NCI-H1105 treated with DMSO at 0.1 percent for 48 hours (cell line): Measurements from ENCODE around the gene AAGAB.

Source experiments
- DNase-seq: peaks from one replicate; lab custom pipeline; 2025; lab: John Stamatoyannopoulos, UW

AAGAB gene

GRCh38 chr15:67188551-67189218, 65.8 kb downstream of the AAGAB start:
- DNase-seq = no peak

GRCh38 chr15:67187351-67187854, 67.1 kb downstream of the AAGAB start:
- no peak for DNase-seq

GRCh38 chr15:67186688-67187087, 67.8 kb downstream of the AAGAB start:
- DNase-seq = no peak

GRCh38 chr15:67186226-67186649, 68.2 kb downstream of the AAGAB start:
- no peak for DNase-seq

GRCh38 chr15:67185621-67186225, 68.7 kb downstream of the AAGAB start:
- no peak for DNase-seq

GRCh38 chr15:67185051-67185450, 69.4 kb downstream of the AAGAB start:
- no peak for DNase-seq

GRCh38 chr15:67184208-67184925, 70.1 kb downstream of the AAGAB start:
- no peak for DNase-seq

GRCh38 chr15:67183443-67184169, 70.9 kb downstream of the AAGAB start:
- no peak for DNase-seq

GRCh38 chr15:67181221-67181639, 73.2 kb downstream of the AAGAB start:
- DNase-seq = no peak

- DNase-seq = no peak
These were observed 73.8 kb downstream of the AAGAB start for GRCh38 chr15:67180514-67181191.

- no peak for DNase-seq
These were observed 74.4 kb downstream of the AAGAB start for GRCh38 chr15:67180035-67180434.

GRCh38 chr15:67179411-67179995, 75.0 kb downstream of the AAGAB start:
- DNase-seq = no peak

GRCh38 chr15:67178569-67179210, 75.8 kb downstream of the AAGAB start:
- DNase-seq = no peak

- no peak for DNase-seq
These were observed 76.7 kb downstream of the AAGAB start for GRCh38 chr15:67177752-67178151.

- DNase-seq = peak; percentile 95
These were observed 78.1 kb downstream of the AAGAB start for GRCh38 chr15:67176195-67176971.

- no peak for DNase-seq
These were observed 78.8 kb downstream of the AAGAB start for GRCh38 chr15:67175643-67176071.

GRCh38 chr15:67174864-67175573, 79.4 kb downstream of the AAGAB start:
- no peak for DNase-seq

- DNase-seq = no peak
These were observed 80.0 kb downstream of the AAGAB start for GRCh38 chr15:67174446-67174845.

- DNase-seq = no peak
These were observed 80.7 kb downstream of the AAGAB start for GRCh38 chr15:67173786-67174185.
